Sigmoid colon (tissue), 4 donors: Measurements from ENCODE around the gene TMEM256.

ENCODE experiments used
- CTCF ChIP-seq, 4 experiments: fragments of 450-650 bp in 3 of 4; fragments of 200-600 bp in 1 of 4; IDR thresholded peaks; one replicate each; pipeline ENCODE4 v1.5.1; 2016 to 2019; ENCODE audit warnings: antibody characterized with exemption in 4 of 4, mild to moderate bottlenecking in 3 of 4, moderate library complexity in 2 of 4
- EP300 ChIP-seq, 4 donors: sonication (generic); formaldehyde crosslinking; IDR thresholded peaks; one replicate each; pipeline ENCODE4 v1.6.1; 2017; ENCODE audit warnings: antibody characterized with exemption in 4 of 4
- POLR2A ChIP-seq, 2 donors: fragments of 450-650 bp; IDR thresholded peaks; one replicate each; pipeline ENCODE4 v1.6.1; 2016; ENCODE audit warnings: antibody characterized with exemption in 2 of 2, mild to moderate bottlenecking in 2 of 2, moderate library complexity in 2 of 2
- POLR2AphosphoS5 ChIP-seq, 4 donors: sonication (generic); formaldehyde crosslinking; IDR thresholded peaks; one replicate each; pipeline ENCODE4 v1.6.1; 2017; ENCODE audit warnings: antibody characterized with exemption in 4 of 4

GRCh38 chr17:7392696-7393612 lies 10.9 kb downstream of the TMEM256 start:
- TF ChIP-seq POLR2AphosphoS5 (IDR thresholded peaks at IDR 0.05) (no peak), CTCF (IDR thresholded peaks at IDR 0.05) (no peak), POLR2A (IDR thresholded peaks at IDR 0.05) (no peak), EP300 (IDR thresholded peaks at IDR 0.05) (no peak)
